ENCODE data around the gene NAT10. TPM values are rescaled to one million over a fixed set of nuclear protein-coding genes. Genes with fewer than 3 reads are reported as not detected.
"Not testable (repeated sequence)": the region's sequence is repeated elsewhere in the genome, so short reads cannot be mapped to it uniquely, and the experiment has no call there.

Gene NAT10
- total RNA-seq, 2 experiments from 2014 or later, result 142 to 147 TPM

- ChIA-PET CTCF (interaction anchor here (1.0 to 5.7 kb wide), 7 partner anchors 12 to 295 kb away, joined by 3 to 70 read pairs (median 16); partner anchors contain the start of gene ABTB2), POLR2A (no interaction called here)
- Mint-ChIP-seq H3K36me3 (ENCODE audit: low read depth) (no peaks in the 10 kb centered on the region), H3K4me1 (peaks cover 11% of the 10 kb centered on the region), H3K27me3 (peaks cover 2% of the 10 kb centered on the region), H3K27ac (no peak overlapping the region), H3K4me3 (no peak overlapping the region), H3K9me3 (ENCODE audit: low read depth) (no peaks in the 10 kb centered on the region)
- no peak for ATAC-seq
- intact Hi-C loops (cut with DNase I, micrococcal nuclease), result loop anchor here (5.0 to 10.0 kb wide), 3 partner anchors 292 to 319 kb away; no protein-coding TSS in a partner anchor
- DNase-seq, result no peak
Measured at GRCh38 chr11:34173050-34173449, 67.6 kb downstream of the NAT10 start.

GRCh38 chr11:34174412-34175041, 69.1 kb downstream of the NAT10 start:
- peaks cover 11% of the 10 kb centered on the region for H3K4me1 Mint-ChIP-seq
- ATAC-seq, result peak; percentile 99
- intact Hi-C loops (cut with DNase I, micrococcal nuclease), result loop anchor here (1.0 to 10.0 kb wide), 10 partner anchors 60 to 320 kb away; no protein-coding TSS in a partner anchor
- peak overlapping the region; percentile 9 for H3K4me3 Mint-ChIP-seq
- H3K27me3 Mint-ChIP-seq, result peaks cover 2% of the 10 kb centered on the region
- no peaks in the 10 kb centered on the region for H3K36me3 Mint-ChIP-seq (ENCODE audit: low read depth)
- no peak overlapping the region for H3K27ac Mint-ChIP-seq
- CTCF ChIA-PET, result interaction anchor here (0.6 to 5.7 kb wide), 49 partner anchors 8 to 1280 kb away, joined by 3 to 70 read pairs (median 5); partner anchors contain the start of genes ABTB2 and CAPRIN1
- POLR2A ChIA-PET, result interaction anchor here (0.6 to 1.1 kb wide), 4 partner anchors 167 to 284 kb away, joined by 3 to 5 read pairs (median 4); partner anchors contain the start of gene ABTB2
- DNase-seq, result peak; percentile 92
- H3K9me3 Mint-ChIP-seq (ENCODE audit: low read depth), result no peaks in the 10 kb centered on the region

- ChIA-PET POLR2A (no interaction called here), CTCF (interaction anchor here (0.6 to 5.7 kb wide), 11 partner anchors 9 to 392 kb away, joined by 3 to 70 read pairs (median 8); partner anchors contain the start of gene ABTB2)
- H3K4me3 Mint-ChIP-seq, result no peak overlapping the region
- ATAC-seq, result no peak
- DNase-seq, result no peak
- peaks cover 2% of the 10 kb centered on the region for H3K27me3 Mint-ChIP-seq
- H3K36me3 Mint-ChIP-seq (ENCODE audit: low read depth), result no peaks in the 10 kb centered on the region
- no peak overlapping the region for H3K27ac Mint-ChIP-seq
- intact Hi-C loops (cut with DNase I, micrococcal nuclease), result loop anchor here (2.0 to 10.0 kb wide), 5 partner anchors 59 to 321 kb away; no protein-coding TSS in a partner anchor
- no peaks in the 10 kb centered on the region for H3K9me3 Mint-ChIP-seq (ENCODE audit: low read depth)
- peaks cover 11% of the 10 kb centered on the region for H3K4me1 Mint-ChIP-seq
Measured at GRCh38 chr11:34175284-34176019, 70.0 kb downstream of the NAT10 start.

GRCh38 chr11:34176751-34177209, 71.4 kb downstream of the NAT10 start:
- ATAC-seq (no peak), DNase-seq (no peak)
- no peaks in the 10 kb centered on the region for H3K36me3 Mint-ChIP-seq (ENCODE audit: low read depth)
- no peaks in the 10 kb centered on the region for H3K9me3 Mint-ChIP-seq (ENCODE audit: low read depth)
- intact Hi-C loops (cut with DNase I, micrococcal nuclease), result loop anchor here (10.0 kb wide), 2 partner anchors 288 to 322 kb away; no protein-coding TSS in a partner anchor
- CTCF ChIA-PET, result interaction anchor here (0.6 to 5.7 kb wide), 5 partner anchors 10 to 292 kb away, joined by 3 to 70 read pairs (median 4); partner anchors contain the start of gene ABTB2
- peaks cover 2% of the 10 kb centered on the region for H3K27me3 Mint-ChIP-seq
- H3K27ac Mint-ChIP-seq, result no peak overlapping the region
- H3K4me3 Mint-ChIP-seq, result no peak overlapping the region
- H3K4me1 Mint-ChIP-seq, result peaks cover 11% of the 10 kb centered on the region
- POLR2A ChIA-PET, result no interaction called here

- H3K4me3 Mint-ChIP-seq, result no peak overlapping the region
Measured at GRCh38 chr11:34178209-34178821, 72.9 kb downstream of the NAT10 start.

GRCh38 chr11:34179026-34179675, 73.7 kb downstream of the NAT10 start:
- no peak overlapping the region for H3K27ac Mint-ChIP-seq
- intact Hi-C loops (cut with DNase I, micrococcal nuclease), result loop anchor here (10.0 kb wide), 2 partner anchors 286 to 324 kb away; no protein-coding TSS in a partner anchor
- H3K27me3 Mint-ChIP-seq, result peaks cover 2% of the 10 kb centered on the region
- H3K9me3 Mint-ChIP-seq (ENCODE audit: low read depth), result no peaks in the 10 kb centered on the region
- no peaks in the 10 kb centered on the region for H3K36me3 Mint-ChIP-seq (ENCODE audit: low read depth)
- ATAC-seq (no peak), DNase-seq (no peak)
- ChIA-PET POLR2A (no interaction called here), CTCF (interaction anchor here (1.4 to 2.4 kb wide), 3 partner anchors 169 to 289 kb away, joined by 3 to 8 read pairs (median 4); partner anchors contain the start of gene ABTB2)
- H3K4me3 Mint-ChIP-seq, result no peak overlapping the region
- peaks cover 12% of the 10 kb centered on the region for H3K4me1 Mint-ChIP-seq

More at GRCh38 chr11:34178209-34178821, 72.9 kb downstream of the NAT10 start:
- peaks cover 2% of the 10 kb centered on the region for H3K27me3 Mint-ChIP-seq
- no peak overlapping the region for H3K27ac Mint-ChIP-seq
- no peaks in the 10 kb centered on the region for H3K36me3 Mint-ChIP-seq (ENCODE audit: low read depth)
- DNase-seq (no peak), ATAC-seq (no peak)
- H3K9me3 Mint-ChIP-seq (ENCODE audit: low read depth), result no peaks in the 10 kb centered on the region
- CTCF ChIA-PET, result interaction anchor here (0.6 to 5.0 kb wide), 5 partner anchors 15 to 220 kb away, joined by 3 to 70 read pairs (median 3); partner anchors contain the start of gene ABTB2
- peaks cover 12% of the 10 kb centered on the region for H3K4me1 Mint-ChIP-seq
- intact Hi-C loops (cut with DNase I, micrococcal nuclease), result loop anchor here (10.0 kb wide), 2 partner anchors 286 to 324 kb away; no protein-coding TSS in a partner anchor
- POLR2A ChIA-PET, result no interaction called here

- CTCF ChIA-PET, result interaction anchor here (0.5 to 2.4 kb wide), 9 partner anchors 11 to 288 kb away, joined by 3 to 8 read pairs (median 3); partner anchors contain the start of gene ABTB2
- Mint-ChIP-seq H3K9me3 (ENCODE audit: low read depth) (no peaks in the 10 kb centered on the region), H3K36me3 (ENCODE audit: low read depth) (no peaks in the 10 kb centered on the region), H3K4me3 (no peak overlapping the region), H3K4me1 (peaks cover 7% of the 10 kb centered on the region), H3K27me3 (peaks cover 2% of the 10 kb centered on the region), H3K27ac (no peak overlapping the region)
- ATAC-seq (peak; percentile 58), DNase-seq (no peak)
- intact Hi-C loops (cut with DNase I, micrococcal nuclease), result no loop called here
- POLR2A ChIA-PET, result no interaction called here
Measured at GRCh38 chr11:34180040-34180813, 74.8 kb downstream of the NAT10 start.

GRCh38 chr11:34180814-34181165, 75.4 kb downstream of the NAT10 start:
- H3K4me1 Mint-ChIP-seq, DNase-seq, H3K4me3 Mint-ChIP-seq: not testable (repeated sequence)

GRCh38 chr11:34181251-34181650, 75.8 kb downstream of the NAT10 start:
- CTCF ChIA-PET, result interaction anchor here (0.8 to 2.4 kb wide), 4 partner anchors 9 to 177 kb away, joined by 3 to 8 read pairs (median 4); partner anchors contain the start of gene ABTB2

More at GRCh38 chr11:34180814-34181165, 75.4 kb downstream of the NAT10 start:
- POLR2A ChIA-PET; H3K36me3 Mint-ChIP-seq (ENCODE audit: low read depth); H3K27me3 Mint-ChIP-seq; H3K9me3 Mint-ChIP-seq (ENCODE audit: low read depth); H3K27ac Mint-ChIP-seq; intact Hi-C loops (cut with DNase I, micrococcal nuclease): not testable (repeated sequence)
- CTCF ChIA-PET, result interaction anchor here (0.7 to 2.4 kb wide), 4 partner anchors 11 to 177 kb away, joined by 3 to 8 read pairs (median 4); partner anchors contain the start of gene ABTB2
- ATAC-seq, result peak; percentile 31

More at GRCh38 chr11:34181251-34181650, 75.8 kb downstream of the NAT10 start:
- Mint-ChIP-seq H3K4me3 (no peak overlapping the region), H3K27me3 (peaks cover 2% of the 10 kb centered on the region), H3K9me3 (ENCODE audit: low read depth) (no peaks in the 10 kb centered on the region), H3K27ac (no peak overlapping the region), H3K36me3 (ENCODE audit: low read depth) (no peaks in the 10 kb centered on the region), H3K4me1 (peaks cover 2% of the 10 kb centered on the region)
- DNase-seq (no peak), ATAC-seq (no peak)
- intact Hi-C loops (cut with DNase I, micrococcal nuclease), result no loop called here
- POLR2A ChIA-PET, result no interaction called here
